ENCODE data around the gene SYNDIG1.

Gene SYNDIG1

GRCh38 chr20:24672181-24672880 is 202.9 kb downstream of the SYNDIG1 start:
- no peak for DNase-seq

- peak in 2 of 51 donors; percentile 29 to 35 for DNase-seq
Observed at GRCh38 chr20:24672886-24673677, 203.7 kb downstream of the SYNDIG1 start.

- no peak for DNase-seq
Observed at GRCh38 chr20:24673678-24674570, 204.5 kb downstream of the SYNDIG1 start.

GRCh38 chr20:24674921-24675605 is 205.6 kb downstream of the SYNDIG1 start:
- DNase-seq: no peak

GRCh38 chr20:24675651-24676352 is 206.4 kb downstream of the SYNDIG1 start:
- no peak for DNase-seq

GRCh38 chr20:24676353-24676977 is 207.0 kb downstream of the SYNDIG1 start:
- DNase-seq: no peak

GRCh38 chr20:24676978-24677370 is 207.5 kb downstream of the SYNDIG1 start:
- no peak for DNase-seq

GRCh38 chr20:24677626-24678315 is 208.3 kb downstream of the SYNDIG1 start:
- DNase-seq: no peak

- DNase-seq: no peak
Observed at GRCh38 chr20:24678351-24679106, 209.1 kb downstream of the SYNDIG1 start.

GRCh38 chr20:24679448-24680047 is 210.1 kb downstream of the SYNDIG1 start:
- DNase-seq: no peak

- DNase-seq: no peak
Observed at GRCh38 chr20:24681634-24682495, 212.4 kb downstream of the SYNDIG1 start.

- DNase-seq: no peak
Observed at GRCh38 chr20:24682496-24682985, 213.1 kb downstream of the SYNDIG1 start.

GRCh38 chr20:24683676-24684075 is 214.2 kb downstream of the SYNDIG1 start:
- DNase-seq: no peak

- DNase-seq: peak in 1 of 51 donors; percentile 22
Observed at GRCh38 chr20:24684421-24684871, 215.0 kb downstream of the SYNDIG1 start.

- DNase-seq: no peak
Observed at GRCh38 chr20:24684956-24685691, 215.7 kb downstream of the SYNDIG1 start.

- no peak for DNase-seq
Observed at GRCh38 chr20:24685736-24686135, 216.3 kb downstream of the SYNDIG1 start.
